ENCODE results near the gene MED9.
"Not testable (repeated sequence)": the region's sequence is repeated elsewhere in the genome, so short reads cannot be mapped to it uniquely, and the experiment has no call there.

The MED9 gene

GRCh38 chr17:17466511-17466910, 10.3 kb upstream of the MED9 start:
- DNase-seq = no peak
- TF ChIP-seq POLR2A (IDR thresholded peaks at IDR 0.05; ENCODE audit: low read length) (no peak), GATA1 (IDR thresholded peaks at IDR 0.05; ENCODE audit: low read depth, low read length) (no peak)

- no peak for DNase-seq
- TF ChIP-seq GATA1 (IDR thresholded peaks at IDR 0.05; ENCODE audit: low read depth, low read length) (no peak), POLR2A (IDR thresholded peaks at IDR 0.05; ENCODE audit: low read length) (no peak)
Measured at GRCh38 chr17:17467016-17467415, 9.8 kb upstream of the MED9 start.

GRCh38 chr17:17467720-17468119, 9.1 kb upstream of the MED9 start:
- DNase-seq = no peak
- no peak for TF ChIP-seq POLR2A (IDR thresholded peaks at IDR 0.05; ENCODE audit: low read length)
- TF ChIP-seq GATA1 (IDR thresholded peaks at IDR 0.05; ENCODE audit: low read depth, low read length) = no peak

- TF ChIP-seq GATA1 (IDR thresholded peaks at IDR 0.05; ENCODE audit: low read depth, low read length) (no peak), POLR2A (IDR thresholded peaks at IDR 0.05; ENCODE audit: low read length) (no peak)
- no peak for DNase-seq
Measured at GRCh38 chr17:17468217-17469010, 8.4 kb upstream of the MED9 start.

GRCh38 chr17:17469358-17469757, 7.4 kb upstream of the MED9 start:
- no peak for DNase-seq
- TF ChIP-seq GATA1 (IDR thresholded peaks at IDR 0.05; ENCODE audit: low read depth, low read length) (no peak), POLR2A (IDR thresholded peaks at IDR 0.05; ENCODE audit: low read length) (no peak)

GRCh38 chr17:17469996-17470395, 6.8 kb upstream of the MED9 start:
- no peak for TF ChIP-seq POLR2A (IDR thresholded peaks at IDR 0.05; ENCODE audit: low read length)
- TF ChIP-seq GATA1 (IDR thresholded peaks at IDR 0.05; ENCODE audit: low read depth, low read length) = no peak
- no peak for DNase-seq

- no peak for DNase-seq
- no peak for TF ChIP-seq GATA1 (IDR thresholded peaks at IDR 0.05; ENCODE audit: low read depth, low read length)
- TF ChIP-seq POLR2A (IDR thresholded peaks at IDR 0.05; ENCODE audit: low read length) = no peak
Measured at GRCh38 chr17:17472333-17472920, 4.4 kb upstream of the MED9 start.

- no peak for DNase-seq
- no peak for TF ChIP-seq POLR2A (IDR thresholded peaks at IDR 0.05; ENCODE audit: low read length)
- no peak for TF ChIP-seq GATA1 (IDR thresholded peaks at IDR 0.05; ENCODE audit: low read depth, low read length)
Measured at GRCh38 chr17:17474341-17474740, 2.5 kb upstream of the MED9 start.

- peak; percentile 20 for DNase-seq
- TF ChIP-seq GATA1 (IDR thresholded peaks at IDR 0.05; ENCODE audit: low read depth, low read length) (no peak), POLR2A (IDR thresholded peaks at IDR 0.05; ENCODE audit: low read length) (no peak)
Measured at GRCh38 chr17:17479209-17479608, 2.4 kb downstream of the MED9 start.

- no peak for TF ChIP-seq GATA1 (IDR thresholded peaks at IDR 0.05; ENCODE audit: low read depth, low read length)
- TF ChIP-seq POLR2A (IDR thresholded peaks at IDR 0.05; ENCODE audit: low read length) = no peak
Measured at GRCh38 chr17:17480593-17481148, 3.9 kb downstream of the MED9 start.

GRCh38 chr17:17481860-17482259, 5.1 kb downstream of the MED9 start:
- DNase-seq = no peak
- TF ChIP-seq GATA1 (IDR thresholded peaks at IDR 0.05; ENCODE audit: low read depth, low read length) (no peak), POLR2A (IDR thresholded peaks at IDR 0.05; ENCODE audit: low read length) (no peak)

More at GRCh38 chr17:17480593-17481148, 3.9 kb downstream of the MED9 start:
- no peak for DNase-seq

GRCh38 chr17:17484451-17484899, 7.7 kb downstream of the MED9 start:
- TF ChIP-seq POLR2A (IDR thresholded peaks at IDR 0.05; ENCODE audit: low read length) = no peak
- TF ChIP-seq GATA1 (IDR thresholded peaks at IDR 0.05; ENCODE audit: low read depth, low read length) = no peak
- peak in 1 of 2 experiments; percentile 40 for DNase-seq

- DNase-seq = no peak
- no peak for TF ChIP-seq POLR2A (IDR thresholded peaks at IDR 0.05; ENCODE audit: low read length)
- TF ChIP-seq GATA1 (IDR thresholded peaks at IDR 0.05; ENCODE audit: low read depth, low read length) = no peak
Measured at GRCh38 chr17:17485420-17485819, 8.6 kb downstream of the MED9 start.

- DNase-seq = not testable (repeated sequence)
Measured at GRCh38 chr17:17486416-17486815, 9.6 kb downstream of the MED9 start.

- TF ChIP-seq POLR2A (IDR thresholded peaks at IDR 0.05; ENCODE audit: low read length) (no peak), GATA1 (IDR thresholded peaks at IDR 0.05; ENCODE audit: low read depth, low read length) (no peak)
Measured at GRCh38 chr17:17487998-17488397, 11.2 kb downstream of the MED9 start.

More at GRCh38 chr17:17487998-17488397, 11.2 kb downstream of the MED9 start:
- no peak for DNase-seq

All from erythroblast (primary cell).